Spinal cord (tissue), 10 donors: ENCODE data around the gene FOXD3. TPM values are rescaled to one million over a fixed set of nuclear protein-coding genes. Genes with fewer than 3 reads are reported as not detected.
A peak's percentile ranks its signal among the peaks of the same experiment; 100 is the strongest.

Experiments used
- DNase-seq, 6 donors: peaks; one replicate each; pipeline versions ENCODE4 v3.0.0 to v3.0.0-alpha.2; 2013 to 2015; ENCODE audit warnings: low spot score in 6 of 6, low read depth in 4 of 6
- H3K27ac ChIP-seq: one replicate; pipeline ENCODE4 v1.5.1; 2013; ENCODE audit warnings: low read depth, low read length, control low read depth
- H3K27me3 ChIP-seq: one replicate; pipeline ENCODE4 v1.6.1; 2013; ENCODE audit warnings: low read length; ENCODE audit not compliant: control insufficient read depth, insufficient read depth
- H3K36me3 ChIP-seq: one replicate; pipeline ENCODE4 v1.6.1; 2013; ENCODE audit warnings: low read length; ENCODE audit not compliant: control insufficient read depth, insufficient read depth
- H3K4me1 ChIP-seq: one replicate; pipeline ENCODE4 v1.6.1; 2013; ENCODE audit warnings: low read length; ENCODE audit not compliant: control insufficient read depth, insufficient read depth
- H3K4me3 ChIP-seq: one replicate; pipeline ENCODE4 v1.5.1; 2013; ENCODE audit warnings: low read depth, low read length, control low read depth
- H3K9me3 ChIP-seq: one replicate; pipeline ENCODE4 v1.6.1; 2013; ENCODE audit warnings: low read length; ENCODE audit not compliant: control insufficient read depth, insufficient read depth
- WGBS: methylation state at CpG from one replicate; pipeline ENCODE4 v1.1.5; 2013; ENCODE audit warnings: missing lambda C conversion rate; ENCODE audit not compliant: insufficient coverage; 5-methylcytosine and 5-hydroxymethylcytosine counted together
- long read RNA-seq, 4 donors: transcript quantifications; one replicate each; lab custom pipeline, GENCODE V29; 2026
- polyA plus RNA-seq, 2 donors: library from polyadenylated mRNA; unstranded; fragments of 120-200 nt; gene quantifications; one replicate each; pipeline ENCODE4 v1.2.1, GENCODE V29; 2013; ENCODE audit not compliant: insufficient read length in 2 of 2
- total RNA-seq, 2 donors: library from RNA; depleted of rRNA in 1 of 2; stranded (reverse); fragments of 120-200 nt in 1 of 2; fragments of >200 nt in 1 of 2; gene quantifications; one replicate each; pipeline versions ENCODE4 v1.2.3 to v1.2.4, GENCODE V29; 2013 to 2014
- donor health status: healthy.

FOXD3 gene
- total RNA-seq (1 to 10 TPM; 4.1 to 5.1 TPM), polyA plus RNA-seq (1 to 10 TPM; 3.2 to 6.0 TPM)
- long read RNA-seq, donor 1, transcript FOXD3-201 (1 exons, 2,086 nt): major isoform, 6 of 6 reads
- long read RNA-seq, donor 1, partial matches to known transcripts: 0 of 6 reads
- long read RNA-seq, donor 1, other reads (novel, unspliced or antisense): 0 of 6 reads
- long read RNA-seq, donor 2: 0 reads
- long read RNA-seq, donor 3, transcript FOXD3-201 (1 exons, 2,086 nt): major isoform, 6 of 6 reads
- long read RNA-seq, donor 3, partial matches to known transcripts: 0 of 6 reads
- long read RNA-seq, donor 3, other reads (novel, unspliced or antisense): 0 of 6 reads
- long read RNA-seq, donor 4: 0 reads

DNA sequence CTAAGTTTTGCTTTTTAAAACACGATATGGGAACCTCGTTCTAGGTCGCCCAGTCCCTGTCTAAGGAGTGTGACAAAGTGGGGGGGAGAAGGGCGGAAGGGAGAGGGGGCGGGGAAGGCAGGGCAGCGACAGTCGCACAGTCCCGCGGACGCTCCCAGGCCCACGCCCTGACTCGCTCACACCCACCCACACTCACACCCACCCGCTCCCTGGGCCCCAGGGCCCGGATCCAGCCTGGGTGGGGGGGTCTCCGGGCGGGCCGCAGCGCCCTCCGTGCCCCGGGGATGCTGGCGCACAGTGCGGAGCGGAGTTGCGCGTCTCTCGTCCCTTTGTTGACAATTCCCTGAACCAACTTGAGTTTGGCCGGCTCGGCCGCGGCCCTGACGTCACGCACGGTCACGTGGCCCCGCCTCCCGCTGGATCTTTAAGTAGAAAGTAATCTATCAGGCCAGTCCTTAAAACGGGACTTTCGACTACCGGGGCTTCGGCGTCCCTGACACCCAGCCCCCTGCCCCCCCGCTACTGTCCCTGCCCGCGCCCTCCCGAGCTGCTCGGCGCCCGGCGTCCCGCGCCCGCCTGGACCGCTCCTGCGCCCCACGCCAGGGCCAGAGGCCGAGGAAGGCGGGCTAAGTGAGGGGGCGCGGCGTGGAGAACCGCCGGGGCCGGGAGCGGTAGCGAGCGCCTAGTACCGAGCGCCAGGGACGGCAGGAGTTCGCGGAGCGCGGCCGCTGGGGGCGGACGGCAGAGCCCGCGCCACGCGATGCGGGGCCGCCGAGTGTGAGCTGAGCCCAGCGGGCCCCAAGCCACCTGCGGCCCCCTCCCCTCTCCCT, at the start of gene FOXD3:
TSS of gene FOXD3 (plus strand) at position 454 of the 830 bp plus-strand sequence. CDS start 492 bp downstream, outside the sequence.
- peak in 2 of 6 donors; percentile 76 to 77 for DNase-seq
- Histone ChIP-seq H3K4me1 (peaks cover 61% of the 10 kb centered on the region), H3K27ac (peak within 1 kb of the TSS; percentile 89)

DNA sequence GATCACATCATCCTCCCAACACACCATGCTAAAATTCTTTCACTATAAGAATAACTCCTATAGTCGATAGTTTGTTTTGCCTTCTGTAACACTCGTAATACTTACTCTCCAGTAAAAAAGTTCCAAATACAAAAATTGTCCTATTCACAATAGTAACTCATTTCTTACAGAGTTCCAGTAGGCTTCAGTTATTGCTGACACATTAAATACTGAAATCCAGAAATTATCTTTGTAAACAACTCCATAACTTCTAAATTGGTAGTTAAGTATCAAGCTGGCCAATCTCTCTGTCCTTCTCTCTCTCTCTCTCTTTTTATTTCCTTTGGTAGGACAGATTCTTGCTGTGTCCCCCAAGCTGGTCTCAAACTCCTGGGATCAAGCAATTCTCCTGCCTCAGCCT, 49.6 kb upstream of the FOXD3 start:
- 94% methylated on average over 2 of the region's 2 CpGs for WGBS
- H3K27ac ChIP-seq: no peak overlapping the region
- H3K4me1 ChIP-seq: no peaks in the 10 kb centered on the region
- no peaks in the 10 kb centered on the region for H3K36me3 ChIP-seq
- H3K27me3 ChIP-seq: peaks cover 10% of the 10 kb centered on the region
- no peak for DNase-seq
- no peak overlapping the region for H3K4me3 ChIP-seq
- H3K9me3 ChIP-seq: no peaks in the 10 kb centered on the region

More for the DNA sequence above, at the start of gene FOXD3:
- Histone ChIP-seq H3K4me3 (peak within 1 kb of the TSS; percentile 46), H3K9me3 (no peaks in the 10 kb centered on the region), H3K27me3 (peaks cover 94% of the 10 kb centered on the region), H3K36me3 (no peaks in the 10 kb centered on the region)
- under 1% methylated on average over 75 of the region's 85 CpGs for WGBS

DNA sequence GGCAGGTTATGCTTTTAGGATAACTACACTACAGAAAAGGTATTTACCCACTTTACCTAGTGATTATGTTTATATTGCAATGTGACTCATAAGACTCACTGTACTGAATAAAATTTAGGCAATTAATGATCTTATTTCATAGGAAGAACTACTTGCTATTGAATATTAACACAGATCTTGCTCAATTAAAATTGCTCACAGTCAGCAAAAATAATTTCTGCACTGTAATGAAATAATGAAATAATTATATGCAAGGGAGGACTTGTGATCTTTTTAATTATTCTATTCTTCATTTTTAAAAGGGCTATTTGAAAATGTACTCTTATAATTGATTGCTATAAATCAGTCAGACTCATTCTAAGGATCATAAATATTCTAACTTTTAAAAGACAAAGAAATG, 48.0 kb upstream of the FOXD3 start:
- Histone ChIP-seq H3K36me3 (no peaks in the 10 kb centered on the region), H3K27me3 (peaks cover 10% of the 10 kb centered on the region), H3K4me1 (no peaks in the 10 kb centered on the region), H3K9me3 (no peaks in the 10 kb centered on the region), H3K27ac (no peak overlapping the region), H3K4me3 (no peak overlapping the region)
- DNase-seq: no peak

DNA sequence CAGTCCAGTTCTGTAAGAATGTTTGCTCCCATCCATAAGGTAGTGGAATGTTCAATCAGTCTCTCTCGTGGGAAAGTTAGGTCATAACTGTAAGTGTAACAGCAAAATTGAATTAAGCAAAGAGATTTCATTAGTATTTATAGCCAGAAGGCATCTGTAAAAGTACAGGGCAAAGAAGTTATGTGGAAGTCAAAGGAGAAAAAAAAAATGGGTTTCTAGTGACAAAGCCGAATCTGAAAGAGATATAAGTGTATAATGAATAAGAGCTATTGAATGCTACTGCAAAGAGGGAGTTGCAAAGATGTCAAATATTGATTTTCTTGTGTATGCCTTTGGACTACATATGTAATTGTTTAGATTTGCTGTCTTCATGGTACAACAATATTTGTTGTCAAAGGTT, 47.4 kb upstream of the FOXD3 start:
- 74% methylated on average over 2 of the region's 2 CpGs for WGBS
- Histone ChIP-seq H3K9me3 (no peaks in the 10 kb centered on the region), H3K36me3 (no peaks in the 10 kb centered on the region), H3K27me3 (peaks cover 10% of the 10 kb centered on the region), H3K4me1 (no peaks in the 10 kb centered on the region), H3K27ac (no peak overlapping the region), H3K4me3 (no peak overlapping the region)
- no peak for DNase-seq

DNA sequence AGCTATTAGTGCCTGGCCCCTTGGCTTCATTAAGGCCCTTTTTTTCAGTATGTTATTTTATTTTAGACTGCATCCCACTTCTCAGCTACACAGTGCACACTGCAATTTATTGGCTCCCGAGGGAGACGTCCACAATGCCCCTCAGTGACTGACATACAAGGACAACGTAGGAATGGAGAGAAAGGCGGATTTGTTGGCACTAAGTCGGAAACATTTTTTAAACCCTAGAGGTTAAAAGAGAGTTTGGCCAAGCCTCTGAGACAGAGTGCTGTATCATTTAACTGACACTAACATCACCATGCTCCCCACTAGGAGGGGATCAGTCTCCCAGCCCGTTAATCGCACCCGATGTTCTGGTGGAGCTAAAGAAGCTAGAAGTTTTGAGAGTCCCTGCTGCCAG, 45.7 kb upstream of the FOXD3 start:
- peak overlapping the region; percentile 6 for H3K27ac ChIP-seq
- no peaks in the 10 kb centered on the region for H3K9me3 ChIP-seq
- H3K36me3 ChIP-seq: no peaks in the 10 kb centered on the region
- peaks cover 10% of the 10 kb centered on the region for H3K27me3 ChIP-seq
- H3K4me1 ChIP-seq: no peaks in the 10 kb centered on the region
- WGBS: no CpG with 5 or more reads among the region's 8 CpGs
- no peak overlapping the region for H3K4me3 ChIP-seq
- peak in 1 of 6 donors; percentile 35 for DNase-seq

DNA sequence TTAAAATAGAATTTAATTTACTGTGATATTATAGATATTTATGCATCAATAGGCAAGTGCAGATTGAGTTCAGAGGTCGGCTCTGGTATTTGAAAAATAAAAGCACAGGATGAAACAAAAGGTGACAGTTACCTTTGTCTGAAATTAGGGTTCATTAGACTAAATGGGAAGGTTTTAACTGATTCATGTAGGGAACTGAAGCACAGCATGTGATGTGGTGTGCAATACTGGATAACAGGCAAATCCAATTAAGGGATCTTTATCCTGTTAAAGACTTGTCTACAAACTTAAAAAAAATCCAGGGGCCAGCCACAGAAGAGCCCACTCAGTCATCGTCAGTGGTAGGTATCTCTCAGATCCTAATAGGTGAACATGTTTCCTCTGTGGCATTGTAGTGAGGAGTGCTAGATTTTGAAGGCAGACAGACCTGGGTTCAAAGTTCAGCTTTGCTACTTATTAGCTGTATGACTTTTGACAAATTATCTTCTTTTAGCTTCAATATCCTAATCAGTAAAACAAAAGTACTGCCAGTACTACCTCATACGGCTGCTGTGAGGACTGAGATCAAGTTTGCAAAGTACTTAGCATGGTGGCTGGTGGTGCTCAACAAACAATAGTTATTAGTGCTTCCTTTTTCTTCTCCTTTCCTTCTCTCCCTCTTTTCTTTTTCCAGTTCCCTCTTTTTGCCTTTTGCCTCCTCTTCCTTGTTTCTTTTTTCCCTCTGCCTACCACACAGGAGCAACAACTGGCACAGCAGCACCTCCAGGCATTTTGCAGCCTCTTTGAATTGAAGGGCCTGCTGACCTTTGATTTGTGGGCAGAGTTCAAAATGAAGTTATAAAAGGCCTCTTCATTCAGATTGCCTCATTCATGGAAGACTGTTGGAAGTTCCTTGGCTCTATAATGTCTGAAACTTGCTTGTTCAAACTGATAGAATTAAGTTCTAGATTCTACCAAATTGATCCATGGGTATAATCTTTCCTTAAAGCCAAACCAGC, 44.9 kb upstream of the FOXD3 start:
- peaks cover 10% of the 10 kb centered on the region for H3K27me3 ChIP-seq
- H3K4me3 ChIP-seq: no peak overlapping the region
- DNase-seq: peak in 1 of 6 donors; percentile 6
- no peaks in the 10 kb centered on the region for H3K4me1 ChIP-seq
- peak overlapping the region; percentile 17 for H3K27ac ChIP-seq
- H3K36me3 ChIP-seq: no peaks in the 10 kb centered on the region
- H3K9me3 ChIP-seq: no peaks in the 10 kb centered on the region
- WGBS: 67% methylated on average over 1 of the region's 3 CpGs

DNA sequence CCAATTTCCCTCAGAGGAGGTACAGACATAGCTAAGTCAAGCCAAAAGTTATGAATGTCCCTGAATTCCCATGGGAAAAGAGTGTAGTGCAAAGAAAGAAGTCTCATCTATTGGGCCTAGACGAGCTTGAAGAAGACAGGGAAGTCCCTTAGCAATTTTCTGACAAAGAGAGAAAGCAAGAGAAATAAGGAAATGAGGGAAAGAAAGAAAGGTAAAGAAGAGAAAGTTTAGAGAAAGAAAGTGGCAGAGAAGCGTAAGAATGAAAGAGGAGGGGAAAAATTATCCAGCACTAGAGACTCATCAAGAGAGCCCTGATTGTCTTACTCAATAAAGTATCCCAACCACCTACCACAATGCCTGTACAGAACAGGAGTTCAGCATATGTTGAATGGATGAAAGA, 40.6 kb upstream of the FOXD3 start:
- 83% methylated on average over 1 of the region's 2 CpGs for WGBS

DNA sequence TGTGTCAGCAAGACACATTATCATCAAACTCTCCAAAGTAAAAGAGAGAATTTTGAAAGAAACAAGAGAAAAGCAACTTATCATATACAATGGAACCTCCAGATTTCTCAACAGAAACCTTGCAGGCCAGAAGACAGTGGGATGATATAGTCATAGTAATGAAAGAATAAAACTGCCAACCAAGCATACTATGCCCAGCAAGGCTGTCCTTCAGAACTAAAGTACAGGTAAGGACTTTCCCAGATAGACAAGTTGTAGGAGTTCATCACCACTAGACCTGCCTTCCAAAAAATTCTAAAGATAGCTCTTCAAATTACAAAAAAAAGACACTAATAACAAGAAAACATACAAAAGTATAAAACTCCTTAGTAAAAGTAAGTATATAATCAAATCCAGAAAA, 33.2 kb upstream of the FOXD3 start:
- Histone ChIP-seq H3K9me3 (peaks cover 7% of the 10 kb centered on the region), H3K27me3 (no peaks in the 10 kb centered on the region), H3K4me3 (no peak overlapping the region)

More for the DNA sequence above, 40.6 kb upstream of the FOXD3 start:
- Histone ChIP-seq H3K4me3 (no peak overlapping the region), H3K27me3 (peaks cover 5% of the 10 kb centered on the region), H3K9me3 (no peaks in the 10 kb centered on the region), H3K36me3 (no peaks in the 10 kb centered on the region), H3K27ac (no peak overlapping the region), H3K4me1 (no peaks in the 10 kb centered on the region)
- DNase-seq: no peak

More for the DNA sequence above, 33.2 kb upstream of the FOXD3 start:
- no peaks in the 10 kb centered on the region for H3K36me3 ChIP-seq
- H3K27ac ChIP-seq: no peak overlapping the region
- no peaks in the 10 kb centered on the region for H3K4me1 ChIP-seq
- DNase-seq: no peak
